HEK293 (cell line): ENCODE results near the gene LRRC52.

Experiments
- CTCF ChIP-seq: fragments of 450-650 bp; formaldehyde crosslinking; IDR thresholded peaks from 2 replicates; pipeline ENCODE4 v1.5.1; 2016; ENCODE audit warnings: missing biosample characterization, missing genetic modification characterization
- HOXA7 ChIP-seq: sonication (generic); formaldehyde crosslinking; IDR thresholded peaks from 2 replicates; pipeline ENCODE4 v1.8.1; 2022; ENCODE audit warnings: missing genetic modification reagents, borderline replicate concordance
- REST ChIP-seq: fragments of 450-650 bp; formaldehyde crosslinking; IDR thresholded peaks from 2 replicates; pipeline ENCODE4 v1.5.1; 2016; ENCODE audit warnings: missing biosample characterization, missing genetic modification characterization
- SALL2 ChIP-seq: fragments of 450-650 bp; formaldehyde crosslinking; IDR thresholded peaks from 2 replicates; pipeline ENCODE4 v1.5.0; 2017; ENCODE audit warnings: missing biosample characterization, mild to moderate bottlenecking, missing genetic modification characterization, borderline replicate concordance
- SP2 ChIP-seq: fragments of 450-650 bp; formaldehyde crosslinking; IDR thresholded peaks from 2 replicates; pipeline ENCODE4 v1.5.1; 2016; ENCODE audit warnings: missing biosample characterization, missing genetic modification characterization
- SP7 ChIP-seq: fragments of 450-650 bp; formaldehyde crosslinking; IDR thresholded peaks from 2 replicates; pipeline ENCODE4 v1.5.1; 2016; ENCODE audit warnings: missing biosample characterization, missing genetic modification characterization
- ZNF560 ChIP-seq: fragments of 450-650 bp; formaldehyde crosslinking; IDR thresholded peaks from 2 replicates; pipeline ENCODE4 v1.5.1; 2017; ENCODE audit warnings: missing biosample characterization, missing genetic modification characterization, borderline replicate concordance
- TF ChIP-seq, protein P1 (sequence below): fragments of 450-650 bp; formaldehyde crosslinking; IDR thresholded peaks from 2 replicates; pipeline ENCODE4; 2016; ENCODE audit warnings: missing biosample characterization, missing genetic modification characterization
- TF ChIP-seq, protein P2 (sequence below): fragments of 450-650 bp; formaldehyde crosslinking; IDR thresholded peaks from 2 replicates; pipeline ENCODE4 v1.5.1; 2016; ENCODE audit warnings: missing biosample characterization, missing genetic modification characterization

- TF ChIP-seq SP2 (tag by site-specific recombination) (no peak), CTCF (tag by site-specific recombination) (no peak), ZNF560 (no peak), SP7 (no peak), REST (tag by site-specific recombination) (no peak), SALL2 (no peak), HOXA7 (CRISPR knock-in tag) (no peak)
- TF ChIP-seq, protein P1, sequence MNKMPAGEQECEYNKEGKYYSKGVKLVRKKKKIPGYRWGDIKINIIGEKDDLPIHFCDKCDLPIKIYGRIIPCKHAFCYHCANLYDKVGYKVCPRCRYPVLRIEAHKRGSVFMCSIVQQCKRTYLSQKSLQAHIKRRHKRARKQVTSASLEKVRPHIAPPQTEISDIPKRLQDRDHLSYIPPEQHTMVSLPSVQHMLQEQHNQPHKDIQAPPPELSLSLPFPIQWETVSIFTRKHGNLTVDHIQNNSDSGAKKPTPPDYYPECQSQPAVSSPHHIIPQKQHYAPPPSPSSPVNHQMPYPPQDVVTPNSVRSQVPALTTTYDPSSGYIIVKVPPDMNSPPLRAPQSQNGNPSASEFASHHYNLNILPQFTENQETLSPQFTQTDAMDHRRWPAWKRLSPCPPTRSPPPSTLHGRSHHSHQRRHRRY (tag by site-specific recombination) = no peak
- TF ChIP-seq, protein P2, sequence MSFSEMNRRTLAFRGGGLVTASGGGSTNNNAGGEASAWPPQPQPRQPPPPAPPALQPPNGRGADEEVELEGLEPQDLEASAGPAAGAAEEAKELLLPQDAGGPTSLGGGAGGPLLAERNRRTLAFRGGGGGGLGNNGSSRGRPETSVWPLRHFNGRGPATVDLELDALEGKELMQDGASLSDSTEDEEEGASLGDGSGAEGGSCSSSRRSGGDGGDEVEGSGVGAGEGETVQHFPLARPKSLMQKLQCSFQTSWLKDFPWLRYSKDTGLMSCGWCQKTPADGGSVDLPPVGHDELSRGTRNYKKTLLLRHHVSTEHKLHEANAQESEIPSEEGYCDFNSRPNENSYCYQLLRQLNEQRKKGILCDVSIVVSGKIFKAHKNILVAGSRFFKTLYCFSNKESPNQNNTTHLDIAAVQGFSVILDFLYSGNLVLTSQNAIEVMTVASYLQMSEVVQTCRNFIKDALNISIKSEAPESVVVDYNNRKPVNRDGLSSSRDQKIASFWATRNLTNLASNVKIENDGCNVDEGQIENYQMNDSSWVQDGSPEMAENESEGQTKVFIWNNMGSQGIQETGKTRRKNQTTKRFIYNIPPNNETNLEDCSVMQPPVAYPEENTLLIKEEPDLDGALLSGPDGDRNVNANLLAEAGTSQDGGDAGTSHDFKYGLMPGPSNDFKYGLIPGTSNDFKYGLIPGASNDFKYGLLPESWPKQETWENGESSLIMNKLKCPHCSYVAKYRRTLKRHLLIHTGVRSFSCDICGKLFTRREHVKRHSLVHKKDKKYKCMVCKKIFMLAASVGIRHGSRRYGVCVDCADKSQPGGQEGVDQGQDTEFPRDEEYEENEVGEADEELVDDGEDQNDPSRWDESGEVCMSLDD (tag by site-specific recombination) = no peak
Observed at GRCh38 chr1:165574295-165574694, 30.5 kb downstream of the LRRC52 start.
